Retinal pigment epithelial cell (primary cell): ENCODE measurements around the gene ELOVL2.

Experiments
- DNase-seq: peaks from one replicate; pipeline ENCODE4 v3.0.0-alpha.2; 2010; ENCODE audit warnings: low read depth
- H3K4me3 ChIP-seq: 2 replicates; pipeline ENCODE4 v1.5.1; 2011; ENCODE audit warnings: mild to moderate bottlenecking, low read length, control low read depth, moderate library complexity
- CTCF ChIP-seq: conservative IDR thresholded peaks from 2 replicates; pipeline ENCODE4 v1.5.1; 2011; ENCODE audit warnings: low read depth, low read length, control low read depth, inconsistent platforms

The ELOVL2 gene

DNA sequence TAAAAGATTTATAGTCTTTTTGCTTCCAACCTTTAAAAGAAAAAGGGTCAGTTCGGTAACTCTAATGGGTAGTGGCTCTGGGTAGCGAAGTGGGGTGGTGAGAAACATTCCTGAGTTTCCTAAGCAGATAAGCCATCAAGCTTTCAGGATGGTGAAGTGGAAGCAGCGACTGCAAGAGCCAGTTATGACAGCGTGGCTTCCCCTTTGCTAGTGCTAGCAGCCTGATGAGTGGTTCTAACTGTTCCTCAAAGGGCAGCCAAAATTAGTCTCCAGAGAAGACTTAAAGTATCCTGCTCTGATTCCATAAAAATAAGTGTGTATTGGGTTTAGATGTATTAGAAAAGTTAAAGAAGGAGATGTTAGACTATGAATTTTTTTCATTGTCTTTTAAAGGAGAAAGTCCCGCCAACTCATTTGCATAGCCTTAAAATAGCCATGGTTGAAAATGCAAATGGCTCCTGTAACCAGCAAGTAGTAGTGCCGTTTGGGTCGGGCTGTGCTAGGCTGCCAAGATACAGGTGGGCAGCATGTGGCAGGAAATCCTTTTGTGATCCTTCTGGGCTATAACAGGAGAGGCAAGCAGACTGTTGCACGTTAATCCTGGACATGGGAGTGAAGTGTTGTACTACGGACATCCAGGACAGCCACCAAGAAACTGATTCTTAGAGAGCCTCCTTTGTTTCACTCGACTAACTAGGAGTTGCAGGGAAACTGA lies 18.0 kb downstream of the ELOVL2 start:
- no peak for TF ChIP-seq CTCF
- no peak for DNase-seq
- no peak overlapping the region for H3K4me3 ChIP-seq

DNA sequence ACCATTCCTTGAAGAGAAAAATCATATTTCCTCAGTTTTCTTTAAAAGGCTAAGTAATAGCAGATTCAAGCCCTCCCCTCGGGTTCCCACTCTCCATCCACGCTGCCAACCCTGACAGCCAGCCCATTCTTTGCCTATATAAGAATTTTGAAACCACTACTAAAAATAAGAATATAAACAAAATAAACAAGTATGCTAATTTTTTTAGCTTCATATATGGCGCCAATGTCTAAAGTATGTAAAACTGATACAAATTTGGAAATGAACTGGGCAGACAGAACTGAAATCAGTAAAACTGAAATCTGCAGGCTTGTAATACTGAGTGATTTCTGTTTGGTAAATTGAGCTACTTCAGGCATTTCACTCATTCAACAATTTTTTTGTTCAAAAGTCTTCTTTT lies 19.0 kb downstream of the ELOVL2 start:
- H3K4me3 ChIP-seq = no peak overlapping the region
- no peak for DNase-seq
- TF ChIP-seq CTCF = no peak

GRCh38 chr6:11023032-11023431 lies 21.1 kb downstream of the ELOVL2 start:
- H3K4me3 ChIP-seq = no peak overlapping the region
- TF ChIP-seq CTCF = no peak
- no peak for DNase-seq

DNA sequence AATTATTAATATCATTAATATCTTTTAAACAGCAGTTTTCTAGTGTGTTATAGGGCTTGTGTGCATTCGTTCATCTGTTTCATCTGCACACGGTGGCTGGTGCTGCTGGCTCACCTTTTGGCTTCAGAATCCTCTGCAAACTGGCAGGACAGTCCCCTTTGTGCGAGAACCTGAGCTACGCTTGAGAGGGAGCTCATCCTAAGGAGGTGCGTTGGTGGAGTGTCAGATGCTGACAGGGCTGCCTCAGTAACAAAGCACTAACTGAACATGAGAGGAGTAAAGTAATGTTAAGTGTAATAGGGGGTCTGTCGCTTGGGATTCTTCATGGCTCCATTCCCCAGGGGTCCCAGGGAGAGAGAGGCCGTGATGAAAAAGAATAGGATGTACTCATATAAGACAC lies 22.4 kb downstream of the ELOVL2 start:
- no peak overlapping the region for H3K4me3 ChIP-seq
- no peak for DNase-seq
- no peak for TF ChIP-seq CTCF

DNA sequence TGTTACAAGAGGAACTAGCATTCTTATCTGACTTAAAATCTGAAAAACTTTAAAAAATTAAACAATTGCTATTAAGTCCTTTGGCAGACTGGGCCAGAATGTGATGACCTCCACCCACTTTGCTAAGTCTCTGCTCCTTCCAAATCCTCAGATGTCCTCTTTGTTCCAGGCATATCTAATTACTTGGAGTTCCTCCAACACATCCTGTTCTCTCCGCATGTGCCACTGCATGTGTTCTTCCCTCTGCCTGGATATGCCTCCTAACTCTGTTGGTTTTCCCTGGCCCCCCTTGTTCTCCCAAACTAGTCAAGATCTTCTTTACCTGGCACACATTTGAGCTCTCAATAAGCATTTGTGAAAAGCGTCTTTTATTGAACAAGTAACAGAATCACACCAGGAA lies 23.1 kb downstream of the ELOVL2 start:
- TF ChIP-seq CTCF = no peak

DNA sequence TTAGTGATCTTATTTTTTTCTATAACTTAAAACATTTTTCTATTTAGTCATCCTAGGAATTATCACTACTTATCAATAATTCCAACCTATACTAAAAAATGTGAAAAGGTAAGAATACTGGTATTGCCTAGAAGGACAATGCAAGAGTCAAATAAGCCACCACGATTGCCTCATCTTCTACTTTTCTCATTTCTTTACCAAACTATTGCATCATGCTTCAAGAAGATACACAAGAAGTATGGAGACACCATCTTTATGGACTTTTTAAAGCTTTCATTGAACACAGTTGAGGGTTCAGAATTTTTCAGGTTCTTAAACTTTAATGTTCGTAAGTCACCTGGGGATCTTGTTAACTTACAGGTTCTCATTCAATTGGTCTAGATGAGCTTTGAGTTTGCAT lies 25.9 kb downstream of the ELOVL2 start:
- H3K4me3 ChIP-seq = no peak overlapping the region
- no peak for TF ChIP-seq CTCF
- DNase-seq = no peak

More for the DNA sequence above, 23.1 kb downstream of the ELOVL2 start:
- DNase-seq = no peak
- H3K4me3 ChIP-seq = no peak overlapping the region

- no peak overlapping the region for H3K4me3 ChIP-seq
- no peak for TF ChIP-seq CTCF
- DNase-seq = no peak
Observed at GRCh38 chr6:11017090-11017489, 27.0 kb downstream of the ELOVL2 start.
